Measurements from ENCODE around the gene ENKUR.

Gene ENKUR

GRCh38 chr10:25015828-25016375 is at the start of gene ENKUR:
TSS of gene ENKUR (minus strand) at chr10:25016158. CDS start at chr10:25015936, 222 bp downstream.
- H3K27me3 ChIP-seq (ENCODE audit: insufficient read depth, poor library complexity, severe bottlenecking): no peaks in the 10 kb centered on the region
- ATAC-seq (ENCODE audit: low read depth): peak; percentile 38
- H3K9me3 ChIP-seq (ENCODE audit: severe bottlenecking): no peaks in the 10 kb centered on the region
- peak; percentile 88 for DNase-seq (ENCODE audit: low spot score)
- peak within 1 kb of the TSS; percentile 41 for H3K4me3 ChIP-seq (ENCODE audit: severe bottlenecking)
- no peak for TF ChIP-seq CTCF (IDR thresholded peaks at IDR 0.05; ENCODE audit: poor library complexity, severe bottlenecking)
- H3K36me3 ChIP-seq (ENCODE audit: low read depth): no peaks in the 10 kb centered on the region
- H3K27ac ChIP-seq (ENCODE audit: poor library complexity, severe bottlenecking): peak within 1 kb of the TSS; percentile 82
- H3K4me1 ChIP-seq (ENCODE audit: insufficient read depth, poor library complexity, severe bottlenecking): no peaks in the 10 kb centered on the region

GRCh38 chr10:25064401-25064800 is 48.4 kb upstream of the ENKUR start:
- Histone ChIP-seq H3K27me3 (ENCODE audit: insufficient read depth, poor library complexity, severe bottlenecking) (no peaks in the 10 kb centered on the region), H3K36me3 (ENCODE audit: low read depth) (no peaks in the 10 kb centered on the region), H3K4me3 (ENCODE audit: severe bottlenecking) (no peak overlapping the region), H3K9me3 (ENCODE audit: severe bottlenecking) (no peaks in the 10 kb centered on the region), H3K4me1 (ENCODE audit: insufficient read depth, poor library complexity, severe bottlenecking) (peaks cover 40% of the 10 kb centered on the region), H3K27ac (ENCODE audit: poor library complexity, severe bottlenecking) (peak overlapping the region; percentile 95)
- DNase-seq (ENCODE audit: low spot score): no peak
- TF ChIP-seq CTCF (IDR thresholded peaks at IDR 0.05; ENCODE audit: poor library complexity, severe bottlenecking): no peak
- ATAC-seq (ENCODE audit: low read depth): no peak

GRCh38 chr10:25063644-25064043 is 47.7 kb upstream of the ENKUR start:
- no peak for DNase-seq (ENCODE audit: low spot score)
- ATAC-seq (ENCODE audit: low read depth): no peak
- H3K27ac ChIP-seq (ENCODE audit: poor library complexity, severe bottlenecking): peak overlapping the region; percentile 95

GRCh38 chr10:25063157-25063556 is 47.2 kb upstream of the ENKUR start:
- H3K9me3 ChIP-seq (ENCODE audit: severe bottlenecking): no peaks in the 10 kb centered on the region
- peak overlapping the region; percentile 95 for H3K27ac ChIP-seq (ENCODE audit: poor library complexity, severe bottlenecking)
- no peak for DNase-seq (ENCODE audit: low spot score)
- peaks cover 36% of the 10 kb centered on the region for H3K4me1 ChIP-seq (ENCODE audit: insufficient read depth, poor library complexity, severe bottlenecking)
- no peak overlapping the region for H3K4me3 ChIP-seq (ENCODE audit: severe bottlenecking)
- no peaks in the 10 kb centered on the region for H3K36me3 ChIP-seq (ENCODE audit: low read depth)
- no peak for TF ChIP-seq CTCF (IDR thresholded peaks at IDR 0.05; ENCODE audit: poor library complexity, severe bottlenecking)
- ATAC-seq (ENCODE audit: low read depth): no peak
- H3K27me3 ChIP-seq (ENCODE audit: insufficient read depth, poor library complexity, severe bottlenecking): no peaks in the 10 kb centered on the region

More at GRCh38 chr10:25063644-25064043, 47.7 kb upstream of the ENKUR start:
- H3K4me3 ChIP-seq (ENCODE audit: severe bottlenecking): no peak overlapping the region
- no peaks in the 10 kb centered on the region for H3K27me3 ChIP-seq (ENCODE audit: insufficient read depth, poor library complexity, severe bottlenecking)
- peaks cover 39% of the 10 kb centered on the region for H3K4me1 ChIP-seq (ENCODE audit: insufficient read depth, poor library complexity, severe bottlenecking)
- TF ChIP-seq CTCF (IDR thresholded peaks at IDR 0.05; ENCODE audit: poor library complexity, severe bottlenecking): no peak
- H3K9me3 ChIP-seq (ENCODE audit: severe bottlenecking): no peaks in the 10 kb centered on the region
- H3K36me3 ChIP-seq (ENCODE audit: low read depth): no peaks in the 10 kb centered on the region

GRCh38 chr10:25061711-25062449 is 45.9 kb upstream of the ENKUR start:
- H3K4me1 ChIP-seq (ENCODE audit: insufficient read depth, poor library complexity, severe bottlenecking): peaks cover 29% of the 10 kb centered on the region
- no peak for ATAC-seq (ENCODE audit: low read depth)
- H3K36me3 ChIP-seq (ENCODE audit: low read depth): no peaks in the 10 kb centered on the region
- no peaks in the 10 kb centered on the region for H3K27me3 ChIP-seq (ENCODE audit: insufficient read depth, poor library complexity, severe bottlenecking)
- H3K4me3 ChIP-seq (ENCODE audit: severe bottlenecking): no peak overlapping the region
- no peak for TF ChIP-seq CTCF (IDR thresholded peaks at IDR 0.05; ENCODE audit: poor library complexity, severe bottlenecking)
- H3K9me3 ChIP-seq (ENCODE audit: severe bottlenecking): no peaks in the 10 kb centered on the region
- peak overlapping the region; percentile 95 for H3K27ac ChIP-seq (ENCODE audit: poor library complexity, severe bottlenecking)
- no peak for DNase-seq (ENCODE audit: low spot score)
